Neural cell (in vitro differentiated cells): ENCODE data around the gene ANKRD26. TPM values are rescaled to one million over a fixed set of nuclear protein-coding genes. Genes with fewer than 3 reads are reported as not detected.

ENCODE experiments used
- H2AFZ ChIP-seq: fragments of 200-600, 300-800 bp; sonication (generic), shearing (Covaris generic); 2 replicates; pipeline ENCODE4 v1.6.0; 2014; ENCODE audit warnings: low read depth, mild to moderate bottlenecking, antibody characterized with exemption, low read length, moderate library complexity
- H3F3A ChIP-seq: fragments of 200-600 bp; shearing (Covaris generic); 2 replicates; pipeline ENCODE4 v1.6.1; 2016; ENCODE audit warnings: mild to moderate bottlenecking, moderate library complexity, mixed read lengths, antibody characterized with exemption, low read length; ENCODE audit not compliant: insufficient read depth, poor library complexity, severe bottlenecking
- H3K27ac ChIP-seq: fragments of 200-600, 300-800 bp; sonication (generic), shearing (Covaris generic); 2 replicates; pipeline ENCODE4 v1.5.1; 2014; ENCODE audit warnings: mild to moderate bottlenecking, low read length, moderate library complexity
- H3K27me3 ChIP-seq: fragments of 300-800, 200-600 bp; sonication (generic), shearing (Covaris generic); 2 replicates; pipeline ENCODE4 v1.6.0; 2014; ENCODE audit warnings: mild to moderate bottlenecking, low read depth, low read length, moderate library complexity; ENCODE audit not compliant: insufficient read depth
- H3K36me3 ChIP-seq: fragments of 300-800, 200-600 bp; sonication (generic), shearing (Covaris generic); 2 replicates; pipeline ENCODE4 v1.5.1; 2014; ENCODE audit warnings: mild to moderate bottlenecking, antibody characterized with exemption, low read length, moderate library complexity; ENCODE audit not compliant: insufficient read depth
- H3K4me2 ChIP-seq: fragments of 300-800, 200-600 bp; sonication (generic), shearing (Covaris generic); 2 replicates; pipeline ENCODE4 v1.6.0; 2014; ENCODE audit warnings: mild to moderate bottlenecking, low read length
- H3K4me3 ChIP-seq: fragments of 300-800, 200-600 bp; sonication (generic), shearing (Covaris generic); 2 replicates; pipeline ENCODE4 v1.5.1; 2014; ENCODE audit warnings: mild to moderate bottlenecking, low read length, moderate library complexity
- H3K79me2 ChIP-seq: fragments of 200-600 bp; shearing (Covaris generic); replicated peaks from 2 replicates; pipeline ENCODE4 v1.6.0; 2014; ENCODE audit warnings: mild to moderate bottlenecking, low read length, moderate library complexity; ENCODE audit not compliant: insufficient read depth
- H3K9ac ChIP-seq: fragments of 300-800, 200-600 bp; sonication (generic), shearing (Covaris generic); 2 replicates; pipeline ENCODE4 v1.6.1; 2016; ENCODE audit warnings: mild to moderate bottlenecking, low read length, mixed read lengths
- H3K9me2 ChIP-seq: fragments of 200-600 bp; shearing (Covaris generic); 2 replicates; pipeline ENCODE4 v1.6.1; 2016; ENCODE audit warnings: mild to moderate bottlenecking, low read length, mixed read lengths; ENCODE audit not compliant: insufficient read depth
- H3K9me3 ChIP-seq: fragments of 200-600, 300-800 bp; sonication (generic), shearing (Covaris generic); 2 replicates; pipeline ENCODE4 v1.6.1; 2016; ENCODE audit warnings: mild to moderate bottlenecking, mixed run types, low read length, moderate library complexity, mixed read lengths
- H4K20me1 ChIP-seq: fragments of 200-600 bp; shearing (Covaris generic); 2 replicates; pipeline ENCODE4 v1.6.1; 2016; ENCODE audit warnings: mild to moderate bottlenecking, mixed run types; ENCODE audit not compliant: insufficient read depth
- CTCF ChIP-seq: fragments of 450-650 bp; IDR thresholded peaks from 2 replicates; pipeline ENCODE4 v1.5.1; 2014; ENCODE audit warnings: antibody characterized with exemption, mild to moderate bottlenecking, moderate library complexity; ENCODE audit not compliant: poor library complexity, severe bottlenecking
- EP300 ChIP-seq: fragments of 450-650 bp; conservative IDR thresholded peaks from 2 replicates; pipeline ENCODE4 v1.6.1; 2014; ENCODE audit warnings: antibody characterized with exemption, mild to moderate bottlenecking, moderate library complexity; ENCODE audit not compliant: poor library complexity, severe bottlenecking
- EZH2 ChIP-seq: fragments of 200-600, 300-800 bp; shearing (Covaris generic), sonication (generic); IDR thresholded peaks from 2 replicates; pipeline ENCODE4 v1.6.1; 2014; ENCODE audit warnings: antibody characterized with exemption, low read length, borderline replicate concordance, mild to moderate bottlenecking; ENCODE audit not compliant: insufficient read depth, poor library complexity, severe bottlenecking
- MXI1 ChIP-seq: fragments of 450-650 bp; conservative IDR thresholded peaks from 2 replicates; pipeline ENCODE4 v1.6.1; 2014; ENCODE audit warnings: antibody characterized with exemption, mild to moderate bottlenecking; ENCODE audit not compliant: poor library complexity, severe bottlenecking
- POLR2AphosphoS5 ChIP-seq: IDR thresholded peaks from 2 replicates; pipeline ENCODE4 v1.6.1; 2012
- RAD21 ChIP-seq: fragments of 450-650 bp; conservative IDR thresholded peaks from 2 replicates; pipeline ENCODE4 v1.6.1; 2014; ENCODE audit warnings: antibody characterized with exemption, mild to moderate bottlenecking, moderate library complexity
- REST ChIP-seq: IDR thresholded peaks from 2 replicates; pipeline ENCODE4 v1.6.1; 2012; ENCODE audit warnings: borderline replicate concordance
- SMC3 ChIP-seq: fragments of 450-650 bp; conservative IDR thresholded peaks from 2 replicates; pipeline ENCODE4 v1.6.1; 2014; ENCODE audit warnings: antibody characterized with exemption, mild to moderate bottlenecking, moderate library complexity; ENCODE audit not compliant: poor library complexity
- TAF1 ChIP-seq: IDR thresholded peaks from 2 replicates; pipeline ENCODE4 v1.6.1; 2012; ENCODE audit warnings: low read depth
- polyA plus RNA-seq: library from polyadenylated mRNA; depleted of rRNA; stranded (reverse); fragments of >200 nt; gene quantifications from 2 replicates; pipeline ENCODE4 v1.2.3, GENCODE V29; 2014

The ANKRD26 gene
- polyA plus RNA-seq, 1 donor from 2014 or later = 14.7 TPM

- peak overlapping the region; percentile 89 for H3K9ac ChIP-seq
- H3K9me3 ChIP-seq = no peaks in the 10 kb centered on the region
- H2AFZ ChIP-seq = peak overlapping the region; percentile 96
- H3F3A ChIP-seq = peaks cover 2% of the 10 kb centered on the region
- H3K4me3 ChIP-seq = peak overlapping the region; percentile 94
- H3K27me3 ChIP-seq = no peaks in the 10 kb centered on the region
- H3K9me2 ChIP-seq = no peaks in the 10 kb centered on the region
- H4K20me1 ChIP-seq = no peaks in the 10 kb centered on the region
- no peaks in the 10 kb centered on the region for H3K79me2 ChIP-seq
- H3K27ac ChIP-seq = peak overlapping the region; percentile 87
- TF ChIP-seq MXI1 (no peak), RAD21 (no peak), REST (no peak), EP300 (no peak), POLR2AphosphoS5 (no peak), TAF1 (no peak)
- no peaks in the 10 kb centered on the region for H3K36me3 ChIP-seq
- H3K4me2 ChIP-seq = peak overlapping the region; percentile 86
Measured at GRCh38 chr10:27100813-27101347, 586 bp upstream of the ANKRD26 start.

GRCh38 chr10:27099448-27099847 lies 846 bp downstream of the ANKRD26 start:
- H2AFZ ChIP-seq = peak overlapping the region; percentile 96
- H3K36me3 ChIP-seq = no peaks in the 10 kb centered on the region
- H3K9me2 ChIP-seq = no peaks in the 10 kb centered on the region
- H4K20me1 ChIP-seq = no peaks in the 10 kb centered on the region
- peak overlapping the region; percentile 94 for H3K4me3 ChIP-seq
- no peak for TF ChIP-seq CTCF
- no peak for TF ChIP-seq MXI1
- TF ChIP-seq TAF1 = no peak
- no peak for TF ChIP-seq SMC3
- no peak for TF ChIP-seq EP300
- no peak for TF ChIP-seq POLR2AphosphoS5
- no peak for TF ChIP-seq EZH2
- TF ChIP-seq REST = no peak
- no peak for TF ChIP-seq RAD21
- H3F3A ChIP-seq = peaks cover 2% of the 10 kb centered on the region
- H3K9ac ChIP-seq = peak overlapping the region; percentile 89
- peak overlapping the region; percentile 87 for H3K27ac ChIP-seq
- no peaks in the 10 kb centered on the region for H3K27me3 ChIP-seq
- no peaks in the 10 kb centered on the region for H3K9me3 ChIP-seq
- H3K4me2 ChIP-seq = peak overlapping the region; percentile 78
- no peaks in the 10 kb centered on the region for H3K79me2 ChIP-seq
